Activated T-helper 17 cell treated with anti-CD3 and anti-CD28 coated beads, Interleukin-2, amount 50 U/mL, for 72 hours (primary cell): Measurements from ENCODE around the gene NPHP4. TPM values are rescaled to one million over a fixed set of nuclear protein-coding genes. Genes with fewer than 3 reads are reported as not detected.

ENCODE experiments used
- ATAC-seq: fragments of 150-1000 bp; cut with Tn5 transposase; replicated peaks from 2 replicates; pipeline ENCODE4 v1.10.0; 2021; ENCODE audit warnings: mild to moderate bottlenecking, moderate library complexity
- H3K27ac Mint-ChIP-seq: one replicate; pipeline ENCODE4 v1.8.0; 2022; ENCODE audit warnings: mixed read lengths
- H3K27me3 Mint-ChIP-seq: one replicate; pipeline ENCODE4 v1.8.0; 2022; ENCODE audit warnings: mixed read lengths
- H3K36me3 Mint-ChIP-seq: one replicate; pipeline ENCODE4 v1.8.0; 2022; ENCODE audit warnings: low read depth, mild to moderate bottlenecking, mixed read lengths
- H3K4me1 Mint-ChIP-seq: one replicate; pipeline ENCODE4 v1.8.0; 2022; ENCODE audit warnings: mixed read lengths
- H3K4me3 Mint-ChIP-seq: one replicate; pipeline ENCODE4 v1.8.0; 2022; ENCODE audit warnings: mild to moderate bottlenecking, mixed read lengths
- H3K9me3 Mint-ChIP-seq: one replicate; pipeline ENCODE4 v1.8.0; 2022; ENCODE audit warnings: mixed read lengths
- total RNA-seq, 2 donors: library from RNA; stranded (reverse); gene quantifications; one replicate each; pipeline ENCODE4 v1.2.3, GENCODE V29; 2022

Gene NPHP4
- 10 to 100 TPM; 21.5 to 35.7 TPM for total RNA-seq

GRCh38 chr1:5992026-5992813 lies at the start of gene NPHP4:
NPHP4 (minus strand) TSS chr1:5992425; CDS start chr1:5986289, 6,136 bp downstream.
- Mint-ChIP-seq H3K36me3 (peaks cover 26% of the 10 kb centered on the region), H3K4me1 (peaks cover 12% of the 10 kb centered on the region), H3K9me3 (no peaks in the 10 kb centered on the region), H3K4me3 (peak within 1 kb of the TSS; percentile 96), H3K27me3 (no peaks in the 10 kb centered on the region), H3K27ac (peak within 1 kb of the TSS; percentile 88)
- peak; percentile 92 for ATAC-seq

- Mint-ChIP-seq H3K4me1 (peaks cover 14% of the 10 kb centered on the region), H3K27ac (no peak overlapping the region), H3K4me3 (no peak overlapping the region), H3K36me3 (peaks cover 100% of the 10 kb centered on the region), H3K9me3 (no peaks in the 10 kb centered on the region), H3K27me3 (no peaks in the 10 kb centered on the region)
- ATAC-seq = no peak
Measured at GRCh38 chr1:6041432-6042062, 49.3 kb upstream of the NPHP4 start.

GRCh38 chr1:6040861-6041415 lies 48.7 kb upstream of the NPHP4 start:
- Mint-ChIP-seq H3K4me3 (no peak overlapping the region), H3K27me3 (no peaks in the 10 kb centered on the region), H3K9me3 (no peaks in the 10 kb centered on the region), H3K4me1 (peaks cover 18% of the 10 kb centered on the region), H3K27ac (no peak overlapping the region), H3K36me3 (peaks cover 100% of the 10 kb centered on the region)
- no peak for ATAC-seq

- Mint-ChIP-seq H3K9me3 (no peaks in the 10 kb centered on the region), H3K27ac (no peak overlapping the region), H3K4me1 (peaks cover 22% of the 10 kb centered on the region), H3K27me3 (no peaks in the 10 kb centered on the region), H3K36me3 (peaks cover 100% of the 10 kb centered on the region), H3K4me3 (no peak overlapping the region)
- ATAC-seq = no peak
Measured at GRCh38 chr1:6040444-6040843, 48.2 kb upstream of the NPHP4 start.

- Mint-ChIP-seq H3K27ac (no peak overlapping the region), H3K4me1 (peaks cover 23% of the 10 kb centered on the region), H3K27me3 (no peaks in the 10 kb centered on the region), H3K36me3 (peaks cover 99% of the 10 kb centered on the region), H3K4me3 (no peak overlapping the region), H3K9me3 (no peaks in the 10 kb centered on the region)
- ATAC-seq = no peak
Measured at GRCh38 chr1:6039031-6039430, 46.8 kb upstream of the NPHP4 start.

- no peak overlapping the region for H3K4me3 Mint-ChIP-seq
- no peaks in the 10 kb centered on the region for H3K9me3 Mint-ChIP-seq
- H3K27me3 Mint-ChIP-seq = no peaks in the 10 kb centered on the region
- peaks cover 97% of the 10 kb centered on the region for H3K36me3 Mint-ChIP-seq
- H3K4me1 Mint-ChIP-seq = peaks cover 23% of the 10 kb centered on the region
- no peak overlapping the region for H3K27ac Mint-ChIP-seq
- no peak for ATAC-seq
Measured at GRCh38 chr1:6038603-6039002, 46.4 kb upstream of the NPHP4 start.

GRCh38 chr1:6037338-6037762 lies 45.1 kb upstream of the NPHP4 start:
- Mint-ChIP-seq H3K9me3 (no peaks in the 10 kb centered on the region), H3K36me3 (peaks cover 97% of the 10 kb centered on the region), H3K4me3 (peak overlapping the region; percentile 23), H3K27ac (no peak overlapping the region), H3K27me3 (no peaks in the 10 kb centered on the region), H3K4me1 (peaks cover 35% of the 10 kb centered on the region)
- ATAC-seq = peak; percentile 68

GRCh38 chr1:6035719-6036118 lies 43.5 kb upstream of the NPHP4 start:
- ATAC-seq = no peak
- H3K27me3 Mint-ChIP-seq = no peaks in the 10 kb centered on the region
- H3K4me1 Mint-ChIP-seq = peaks cover 47% of the 10 kb centered on the region
- H3K4me3 Mint-ChIP-seq = peak overlapping the region; percentile 23
- H3K27ac Mint-ChIP-seq = peak overlapping the region; percentile 75
- peaks cover 97% of the 10 kb centered on the region for H3K36me3 Mint-ChIP-seq
- no peaks in the 10 kb centered on the region for H3K9me3 Mint-ChIP-seq

- Mint-ChIP-seq H3K27ac (peak overlapping the region; percentile 75), H3K27me3 (no peaks in the 10 kb centered on the region), H3K4me3 (peak overlapping the region; percentile 23), H3K36me3 (peaks cover 97% of the 10 kb centered on the region), H3K9me3 (no peaks in the 10 kb centered on the region), H3K4me1 (peaks cover 51% of the 10 kb centered on the region)
- ATAC-seq = no peak
Measured at GRCh38 chr1:6035303-6035702, 43.1 kb upstream of the NPHP4 start.

- peak overlapping the region; percentile 75 for H3K27ac Mint-ChIP-seq
- ATAC-seq = no peak
Measured at GRCh38 chr1:6034750-6035096, 42.5 kb upstream of the NPHP4 start.

GRCh38 chr1:6033986-6034749 lies 41.9 kb upstream of the NPHP4 start:
- peaks cover 54% of the 10 kb centered on the region for H3K4me1 Mint-ChIP-seq
- no peaks in the 10 kb centered on the region for H3K9me3 Mint-ChIP-seq
- peak overlapping the region; percentile 75 for H3K27ac Mint-ChIP-seq
- ATAC-seq = peak; percentile 52
- H3K4me3 Mint-ChIP-seq = no peak overlapping the region
- peaks cover 97% of the 10 kb centered on the region for H3K36me3 Mint-ChIP-seq
- H3K27me3 Mint-ChIP-seq = no peaks in the 10 kb centered on the region

More at GRCh38 chr1:6034750-6035096, 42.5 kb upstream of the NPHP4 start:
- Mint-ChIP-seq H3K27me3 (no peaks in the 10 kb centered on the region), H3K36me3 (peaks cover 97% of the 10 kb centered on the region), H3K4me3 (peak overlapping the region; percentile 23), H3K9me3 (no peaks in the 10 kb centered on the region), H3K4me1 (peaks cover 54% of the 10 kb centered on the region)

GRCh38 chr1:6033124-6033523 lies 40.9 kb upstream of the NPHP4 start:
- Mint-ChIP-seq H3K27me3 (no peaks in the 10 kb centered on the region), H3K4me3 (peak overlapping the region; percentile 99), H3K36me3 (peaks cover 97% of the 10 kb centered on the region), H3K27ac (no peak overlapping the region), H3K4me1 (peaks cover 59% of the 10 kb centered on the region), H3K9me3 (no peaks in the 10 kb centered on the region)
- no peak for ATAC-seq

- Mint-ChIP-seq H3K27ac (peak overlapping the region; percentile 52), H3K9me3 (no peaks in the 10 kb centered on the region), H3K4me3 (peak overlapping the region; percentile 99), H3K4me1 (peaks cover 46% of the 10 kb centered on the region), H3K27me3 (no peaks in the 10 kb centered on the region), H3K36me3 (peaks cover 94% of the 10 kb centered on the region)
- ATAC-seq = no peak
Measured at GRCh38 chr1:6030547-6031261, 38.5 kb upstream of the NPHP4 start.

GRCh38 chr1:6030132-6030531 lies 37.9 kb upstream of the NPHP4 start:
- no peak for ATAC-seq
- peaks cover 44% of the 10 kb centered on the region for H3K4me1 Mint-ChIP-seq
- H3K4me3 Mint-ChIP-seq = peak overlapping the region; percentile 99
- no peaks in the 10 kb centered on the region for H3K27me3 Mint-ChIP-seq
- H3K9me3 Mint-ChIP-seq = no peaks in the 10 kb centered on the region
- H3K36me3 Mint-ChIP-seq = peaks cover 91% of the 10 kb centered on the region
- H3K27ac Mint-ChIP-seq = peak overlapping the region; percentile 52
